ENCODE data around the gene SLFN13. TPM values are rescaled to one million over a fixed set of nuclear protein-coding genes. Genes with fewer than 3 reads are reported as not detected.
"Not testable (repeated sequence)": the region's sequence is repeated elsewhere in the genome, so short reads cannot be mapped to it uniquely, and the experiment has no call there.

Gene SLFN13
- total RNA-seq, 2 donors from 2014 or later, result 28.1 to 36.5 TPM

- ATAC-seq, result peak; percentile 89
- no peak overlapping the region for H3K4me3 Mint-ChIP-seq
- H3K4me1 Mint-ChIP-seq, result peaks cover 13% of the 10 kb centered on the region
- no peaks in the 10 kb centered on the region for H3K36me3 Mint-ChIP-seq (ENCODE audit: low read depth)
- H3K9me3 ChIP-seq (ENCODE audit: control insufficient read depth, low read length, poor library complexity, severe bottlenecking), result no peaks in the 10 kb centered on the region
- H3K27me3 Mint-ChIP-seq, result no peaks in the 10 kb centered on the region
- peak overlapping the region; percentile 64 for H3K27ac Mint-ChIP-seq
- no peak for DNase-seq
These were observed 19.3 kb upstream of the SLFN13 start for GRCh38 chr17:35467824-35468223.

GRCh38 chr17:35460354-35460851, 11.8 kb upstream of the SLFN13 start:
- DNase-seq (peak; percentile 35 to 50 (median 37)), ATAC-seq (peak; percentile 93)
- no peaks in the 10 kb centered on the region for H3K36me3 Mint-ChIP-seq (ENCODE audit: low read depth)
- H3K27me3 Mint-ChIP-seq, result no peaks in the 10 kb centered on the region
- no peaks in the 10 kb centered on the region for H3K9me3 ChIP-seq (ENCODE audit: control insufficient read depth, low read length, poor library complexity, severe bottlenecking)
- peaks cover 11% of the 10 kb centered on the region for H3K4me1 Mint-ChIP-seq
- peak overlapping the region; percentile 8 for H3K27ac Mint-ChIP-seq
- peak overlapping the region; percentile 77 for H3K4me3 Mint-ChIP-seq

GRCh38 chr17:35454035-35454434, 5.5 kb upstream of the SLFN13 start:
- DNase-seq; ATAC-seq; H3K9me3 ChIP-seq (ENCODE audit: control insufficient read depth, low read length, poor library complexity, severe bottlenecking); H3K36me3 Mint-ChIP-seq (ENCODE audit: low read depth); H3K27ac Mint-ChIP-seq; H3K4me1 Mint-ChIP-seq; H3K4me3 Mint-ChIP-seq; H3K27me3 Mint-ChIP-seq: not testable (repeated sequence)

GRCh38 chr17:35453171-35453570, 4.6 kb upstream of the SLFN13 start:
- H3K9me3 ChIP-seq (ENCODE audit: control insufficient read depth, low read length, poor library complexity, severe bottlenecking), result no peaks in the 10 kb centered on the region
- Mint-ChIP-seq H3K27me3 (no peaks in the 10 kb centered on the region), H3K27ac (no peak overlapping the region), H3K4me1 (peaks cover 3% of the 10 kb centered on the region), H3K36me3 (ENCODE audit: low read depth) (peaks cover 2% of the 10 kb centered on the region), H3K4me3 (no peak overlapping the region)
- DNase-seq, result no peak
- ATAC-seq, result no peak

- H3K9me3 ChIP-seq (ENCODE audit: control insufficient read depth, low read length, poor library complexity, severe bottlenecking), result no peaks in the 10 kb centered on the region
- H3K27ac Mint-ChIP-seq, result peak overlapping the region; percentile 74
- no peaks in the 10 kb centered on the region for H3K27me3 Mint-ChIP-seq
- peaks cover 3% of the 10 kb centered on the region for H3K4me1 Mint-ChIP-seq
- ATAC-seq, result no peak
- no peak for DNase-seq
- peak overlapping the region; percentile 77 for H3K4me3 Mint-ChIP-seq
- H3K36me3 Mint-ChIP-seq (ENCODE audit: low read depth), result peaks cover 4% of the 10 kb centered on the region
These were observed 885 bp upstream of the SLFN13 start for GRCh38 chr17:35449371-35449931.

- Mint-ChIP-seq H3K27ac (peak overlapping the region; percentile 74), H3K36me3 (ENCODE audit: low read depth) (peaks cover 4% of the 10 kb centered on the region), H3K27me3 (no peaks in the 10 kb centered on the region), H3K4me3 (peak overlapping the region; percentile 85), H3K4me1 (peaks cover 3% of the 10 kb centered on the region)
- no peaks in the 10 kb centered on the region for H3K9me3 ChIP-seq (ENCODE audit: control insufficient read depth, low read length, poor library complexity, severe bottlenecking)
- DNase-seq (no peak), ATAC-seq (no peak)
These were observed 297 bp upstream of the SLFN13 start for GRCh38 chr17:35448899-35449227.

- DNase-seq (no peak), ATAC-seq (no peak)
- H3K9me3 ChIP-seq (ENCODE audit: control insufficient read depth, low read length, poor library complexity, severe bottlenecking), result no peaks in the 10 kb centered on the region
- H3K27ac Mint-ChIP-seq, result peak overlapping the region; percentile 74
- no peaks in the 10 kb centered on the region for H3K27me3 Mint-ChIP-seq
- H3K36me3 Mint-ChIP-seq (ENCODE audit: low read depth), result peaks cover 4% of the 10 kb centered on the region
- H3K4me1 Mint-ChIP-seq, result no peaks in the 10 kb centered on the region
- H3K4me3 Mint-ChIP-seq, result peak overlapping the region; percentile 85
These were observed 1.1 kb downstream of the SLFN13 start for GRCh38 chr17:35447499-35447898.

- H3K36me3 Mint-ChIP-seq (ENCODE audit: low read depth), result peaks cover 3% of the 10 kb centered on the region
- H3K4me1 Mint-ChIP-seq, result peaks cover 5% of the 10 kb centered on the region
- no peak for ATAC-seq
- H3K9me3 ChIP-seq (ENCODE audit: control insufficient read depth, low read length, poor library complexity, severe bottlenecking), result no peaks in the 10 kb centered on the region
- no peaks in the 10 kb centered on the region for H3K27me3 Mint-ChIP-seq
- no peak overlapping the region for H3K27ac Mint-ChIP-seq
- no peak for DNase-seq
- H3K4me3 Mint-ChIP-seq, result no peak overlapping the region
These were observed 10.1 kb downstream of the SLFN13 start for GRCh38 chr17:35438433-35438832.

GRCh38 chr17:35433075-35433894, 15.3 kb downstream of the SLFN13 start:
- no peaks in the 10 kb centered on the region for H3K9me3 ChIP-seq (ENCODE audit: control insufficient read depth, low read length, poor library complexity, severe bottlenecking)
- Mint-ChIP-seq H3K27ac (peak overlapping the region; percentile 94), H3K27me3 (no peaks in the 10 kb centered on the region), H3K4me3 (peak overlapping the region; percentile 98), H3K36me3 (ENCODE audit: low read depth) (peaks cover 2% of the 10 kb centered on the region), H3K4me1 (peaks cover 31% of the 10 kb centered on the region)
- DNase-seq, result no peak
- ATAC-seq, result peak; percentile 62

- H3K27me3 Mint-ChIP-seq, result no peaks in the 10 kb centered on the region
- peak within 1 kb of the TSS; percentile 94 for H3K27ac Mint-ChIP-seq
- peaks cover 2% of the 10 kb centered on the region for H3K36me3 Mint-ChIP-seq (ENCODE audit: low read depth)
- ATAC-seq, result peak; percentile 96
- DNase-seq, result peak in 2 of 3 donors; percentile 29 to 34
- H3K4me3 Mint-ChIP-seq, result peak within 1 kb of the TSS; percentile 98
- H3K9me3 ChIP-seq (ENCODE audit: control insufficient read depth, low read length, poor library complexity, severe bottlenecking), result no peaks in the 10 kb centered on the region
- H3K4me1 Mint-ChIP-seq, result peaks cover 34% of the 10 kb centered on the region
These were observed 16.1 kb downstream of the SLFN13 start, which contains the start of gene SLFN12 for GRCh38 chr17:35432176-35433074. TSS of gene SLFN12 (minus strand) at chr17:35432500. CDS start at chr17:35423028, 9,472 bp downstream.

GRCh38 chr17:35429702-35430101, 18.9 kb downstream of the SLFN13 start:
- H3K27ac Mint-ChIP-seq, result no peak overlapping the region
- no peaks in the 10 kb centered on the region for H3K27me3 Mint-ChIP-seq
- no peaks in the 10 kb centered on the region for H3K9me3 ChIP-seq (ENCODE audit: control insufficient read depth, low read length, poor library complexity, severe bottlenecking)
- H3K4me3 Mint-ChIP-seq, result no peak overlapping the region
- peaks cover 34% of the 10 kb centered on the region for H3K4me1 Mint-ChIP-seq
- peaks cover 9% of the 10 kb centered on the region for H3K36me3 Mint-ChIP-seq (ENCODE audit: low read depth)
- ATAC-seq (no peak), DNase-seq (no peak)

- Mint-ChIP-seq H3K27me3 (no peaks in the 10 kb centered on the region), H3K27ac (no peak overlapping the region), H3K36me3 (ENCODE audit: low read depth) (peaks cover 9% of the 10 kb centered on the region), H3K4me1 (peaks cover 27% of the 10 kb centered on the region), H3K4me3 (no peak overlapping the region)
- ATAC-seq, result no peak
- DNase-seq, result no peak
- H3K9me3 ChIP-seq (ENCODE audit: control insufficient read depth, low read length, poor library complexity, severe bottlenecking), result no peaks in the 10 kb centered on the region
These were observed 20.3 kb downstream of the SLFN13 start for GRCh38 chr17:35428229-35428628.

GRCh38 chr17:35423761-35424160, 24.8 kb downstream of the SLFN13 start:
- no peak for ATAC-seq
- Mint-ChIP-seq H3K27ac (no peak overlapping the region), H3K36me3 (ENCODE audit: low read depth) (peaks cover 9% of the 10 kb centered on the region), H3K4me1 (peaks cover 12% of the 10 kb centered on the region), H3K4me3 (no peak overlapping the region), H3K27me3 (no peaks in the 10 kb centered on the region)
- DNase-seq, result no peak
- H3K9me3 ChIP-seq (ENCODE audit: control insufficient read depth, low read length, poor library complexity, severe bottlenecking), result no peaks in the 10 kb centered on the region
